ENCODE measurements around the gene ZNF827.

The ZNF827 gene

GRCh38 chr4:145878501-145879435 lies 59.9 kb downstream of the ZNF827 start:
- Histone ChIP-seq H3K4me3 (ENCODE audit: low read depth, low read length) (no peak overlapping the region), H3K27me3 (ENCODE audit: control insufficient read depth, insufficient read depth, low read length) (no peaks in the 10 kb centered on the region), H3K9me3 (ENCODE audit: control insufficient read depth, insufficient read depth, low read depth, low read length) (no peaks in the 10 kb centered on the region), H3K9ac (ENCODE audit: low read length) (no peak overlapping the region), H3K4me1 (ENCODE audit: control insufficient read depth, insufficient read depth, low read length) (peaks cover 23% of the 10 kb centered on the region), H3K36me3 (ENCODE audit: control insufficient read depth, insufficient read depth, low read length) (peaks cover 30% of the 10 kb centered on the region), H3K27ac (ENCODE audit: low read depth, low read length) (no peak overlapping the region)

- Histone ChIP-seq H3K9ac (ENCODE audit: low read length) (no peak overlapping the region), H3K36me3 (ENCODE audit: control insufficient read depth, insufficient read depth, low read length) (peaks cover 26% of the 10 kb centered on the region), H3K27me3 (ENCODE audit: control insufficient read depth, insufficient read depth, low read length) (no peaks in the 10 kb centered on the region), H3K27ac (ENCODE audit: low read depth, low read length) (no peak overlapping the region), H3K4me1 (ENCODE audit: control insufficient read depth, insufficient read depth, low read length) (peaks cover 2% of the 10 kb centered on the region), H3K9me3 (ENCODE audit: control insufficient read depth, insufficient read depth, low read depth, low read length) (no peaks in the 10 kb centered on the region), H3K4me3 (ENCODE audit: low read depth, low read length) (no peak overlapping the region)
Observed at GRCh38 chr4:145876531-145877180, 62.0 kb downstream of the ZNF827 start.

- Histone ChIP-seq H3K4me1 (ENCODE audit: control insufficient read depth, insufficient read depth, low read length) (no peaks in the 10 kb centered on the region), H3K9ac (ENCODE audit: low read length) (no peak overlapping the region), H3K36me3 (ENCODE audit: control insufficient read depth, insufficient read depth, low read length) (peaks cover 26% of the 10 kb centered on the region), H3K27ac (ENCODE audit: low read depth, low read length) (no peak overlapping the region), H3K4me3 (ENCODE audit: low read depth, low read length) (no peak overlapping the region), H3K27me3 (ENCODE audit: control insufficient read depth, insufficient read depth, low read length) (no peaks in the 10 kb centered on the region), H3K9me3 (ENCODE audit: control insufficient read depth, insufficient read depth, low read depth, low read length) (no peaks in the 10 kb centered on the region)
Observed at GRCh38 chr4:145873901-145874300, 64.7 kb downstream of the ZNF827 start.

GRCh38 chr4:145871209-145871608 lies 67.4 kb downstream of the ZNF827 start:
- Histone ChIP-seq H3K27me3 (ENCODE audit: control insufficient read depth, insufficient read depth, low read length) (no peaks in the 10 kb centered on the region), H3K9ac (ENCODE audit: low read length) (no peak overlapping the region), H3K4me1 (ENCODE audit: control insufficient read depth, insufficient read depth, low read length) (no peaks in the 10 kb centered on the region), H3K4me3 (ENCODE audit: low read depth, low read length) (no peak overlapping the region), H3K9me3 (ENCODE audit: control insufficient read depth, insufficient read depth, low read depth, low read length) (no peaks in the 10 kb centered on the region), H3K27ac (ENCODE audit: low read depth, low read length) (no peak overlapping the region), H3K36me3 (ENCODE audit: control insufficient read depth, insufficient read depth, low read length) (peaks cover 18% of the 10 kb centered on the region)

GRCh38 chr4:145870155-145871020 lies 68.2 kb downstream of the ZNF827 start:
- Histone ChIP-seq H3K9me3 (ENCODE audit: control insufficient read depth, insufficient read depth, low read depth, low read length) (no peaks in the 10 kb centered on the region), H3K4me1 (ENCODE audit: control insufficient read depth, insufficient read depth, low read length) (peaks cover 3% of the 10 kb centered on the region), H3K27me3 (ENCODE audit: control insufficient read depth, insufficient read depth, low read length) (no peaks in the 10 kb centered on the region), H3K4me3 (ENCODE audit: low read depth, low read length) (no peak overlapping the region), H3K36me3 (ENCODE audit: control insufficient read depth, insufficient read depth, low read length) (peaks cover 14% of the 10 kb centered on the region; the same call in 1 of the 2 replicates), H3K9ac (ENCODE audit: low read length) (no peak overlapping the region), H3K27ac (ENCODE audit: low read depth, low read length) (no peak overlapping the region)

GRCh38 chr4:145868637-145869409 lies 69.8 kb downstream of the ZNF827 start:
- H3K4me1 ChIP-seq (ENCODE audit: control insufficient read depth, insufficient read depth, low read length): peaks cover 5% of the 10 kb centered on the region
- H3K27me3 ChIP-seq (ENCODE audit: control insufficient read depth, insufficient read depth, low read length): no peaks in the 10 kb centered on the region
- H3K36me3 ChIP-seq (ENCODE audit: control insufficient read depth, insufficient read depth, low read length): peaks cover 14% of the 10 kb centered on the region; the same call in 1 of the 2 replicates
- no peak overlapping the region for H3K9ac ChIP-seq (ENCODE audit: low read length)
- H3K27ac ChIP-seq (ENCODE audit: low read depth, low read length): no peak overlapping the region
- no peaks in the 10 kb centered on the region for H3K9me3 ChIP-seq (ENCODE audit: control insufficient read depth, insufficient read depth, low read depth, low read length)
- no peak overlapping the region for H3K4me3 ChIP-seq (ENCODE audit: low read depth, low read length)

GRCh38 chr4:145867406-145867805 lies 71.2 kb downstream of the ZNF827 start:
- Histone ChIP-seq H3K4me1 (ENCODE audit: control insufficient read depth, insufficient read depth, low read length) (peaks cover 10% of the 10 kb centered on the region), H3K9ac (ENCODE audit: low read length) (no peak overlapping the region), H3K36me3 (ENCODE audit: control insufficient read depth, insufficient read depth, low read length) (peaks cover 14% of the 10 kb centered on the region; the same call in 1 of the 2 replicates), H3K4me3 (ENCODE audit: low read depth, low read length) (no peak overlapping the region), H3K27ac (ENCODE audit: low read depth, low read length) (no peak overlapping the region), H3K9me3 (ENCODE audit: control insufficient read depth, insufficient read depth, low read depth, low read length) (no peaks in the 10 kb centered on the region), H3K27me3 (ENCODE audit: control insufficient read depth, insufficient read depth, low read length) (no peaks in the 10 kb centered on the region)

- Histone ChIP-seq H3K27ac (ENCODE audit: low read depth, low read length) (no peak overlapping the region), H3K4me3 (ENCODE audit: low read depth, low read length) (no peak overlapping the region), H3K4me1 (ENCODE audit: control insufficient read depth, insufficient read depth, low read length) (peaks cover 13% of the 10 kb centered on the region), H3K9ac (ENCODE audit: low read length) (no peak overlapping the region), H3K9me3 (ENCODE audit: control insufficient read depth, insufficient read depth, low read depth, low read length) (no peaks in the 10 kb centered on the region), H3K27me3 (ENCODE audit: control insufficient read depth, insufficient read depth, low read length) (no peaks in the 10 kb centered on the region), H3K36me3 (ENCODE audit: control insufficient read depth, insufficient read depth, low read length) (peaks cover 10% of the 10 kb centered on the region; the same call in 1 of the 2 replicates)
Observed at GRCh38 chr4:145866991-145867390, 71.6 kb downstream of the ZNF827 start.

GRCh38 chr4:145865274-145865941 lies 73.2 kb downstream of the ZNF827 start:
- H3K27ac ChIP-seq (ENCODE audit: low read depth, low read length): no peak overlapping the region
- H3K9me3 ChIP-seq (ENCODE audit: control insufficient read depth, insufficient read depth, low read depth, low read length): no peaks in the 10 kb centered on the region
- peaks cover 13% of the 10 kb centered on the region; the same call in 1 of the 2 replicates for H3K36me3 ChIP-seq (ENCODE audit: control insufficient read depth, insufficient read depth, low read length)
- H3K4me3 ChIP-seq (ENCODE audit: low read depth, low read length): no peak overlapping the region
- no peaks in the 10 kb centered on the region for H3K27me3 ChIP-seq (ENCODE audit: control insufficient read depth, insufficient read depth, low read length)
- no peak overlapping the region for H3K9ac ChIP-seq (ENCODE audit: low read length)
- H3K4me1 ChIP-seq (ENCODE audit: control insufficient read depth, insufficient read depth, low read length): peaks cover 26% of the 10 kb centered on the region

GRCh38 chr4:145863191-145863590 lies 75.4 kb downstream of the ZNF827 start:
- Histone ChIP-seq H3K27me3 (ENCODE audit: control insufficient read depth, insufficient read depth, low read length) (no peaks in the 10 kb centered on the region), H3K9ac (ENCODE audit: low read length) (no peak overlapping the region), H3K4me1 (ENCODE audit: control insufficient read depth, insufficient read depth, low read length) (peaks cover 31% of the 10 kb centered on the region), H3K36me3 (ENCODE audit: control insufficient read depth, insufficient read depth, low read length) (peaks cover 21% of the 10 kb centered on the region; the same call in 1 of the 2 replicates), H3K4me3 (ENCODE audit: low read depth, low read length) (no peak overlapping the region), H3K27ac (ENCODE audit: low read depth, low read length) (no peak overlapping the region), H3K9me3 (ENCODE audit: control insufficient read depth, insufficient read depth, low read depth, low read length) (no peaks in the 10 kb centered on the region)
